CD4-positive, alpha-beta T cell treated with Interleukin-12 subunit alpha and Interleukin-12 subunit beta, for 1 hour (primary cell): ENCODE data around the gene NCBP2L.
"Not testable (repeated sequence)": the region's sequence is repeated elsewhere in the genome, so short reads cannot be mapped to it uniquely, and the experiment has no call there.

Experiments used
- DNase-seq: peaks from one replicate; pipeline ENCODE4 v3.0.0-alpha.2; 2020

Gene NCBP2L

DNA sequence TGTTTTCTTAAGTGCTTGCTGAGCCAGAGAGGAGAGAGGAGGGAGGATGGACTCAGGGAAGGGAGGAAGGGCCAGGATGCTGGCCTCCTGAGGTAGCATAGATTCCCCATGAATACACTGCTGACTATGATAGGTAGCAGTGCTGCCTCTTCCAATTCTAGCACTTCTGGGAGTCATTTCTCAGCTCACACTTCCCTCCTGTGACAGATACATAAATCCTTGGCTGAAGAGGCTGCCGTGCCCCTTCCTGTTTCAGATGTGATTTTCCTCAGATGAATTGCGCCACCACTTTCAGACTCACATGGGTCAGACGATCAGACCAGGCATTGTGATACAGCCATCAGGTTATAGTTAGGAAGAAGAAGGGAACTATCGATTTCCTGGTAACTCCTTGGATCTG, 24.3 kb upstream of the NCBP2L start:
- DNase-seq: no peak

DNA sequence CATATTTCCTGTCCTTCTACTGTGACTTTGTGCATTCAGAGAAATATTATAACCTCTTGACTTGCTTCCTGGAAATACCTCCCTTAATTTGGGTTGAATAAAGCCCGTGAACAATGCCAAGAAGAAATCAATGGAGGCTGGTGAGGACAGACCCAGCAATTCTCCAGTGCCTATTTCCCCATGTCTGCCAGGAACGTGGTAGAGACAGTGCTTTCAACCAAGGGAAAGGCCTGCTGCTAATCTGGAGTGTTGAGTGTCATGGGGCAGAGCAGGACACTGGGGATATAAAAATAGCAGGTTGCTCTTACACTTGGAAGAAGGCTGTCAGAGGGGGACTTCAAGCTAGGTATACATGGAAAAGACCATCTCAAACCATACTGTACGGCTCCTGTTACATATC, 21.8 kb upstream of the NCBP2L start:
- DNase-seq: no peak

DNA sequence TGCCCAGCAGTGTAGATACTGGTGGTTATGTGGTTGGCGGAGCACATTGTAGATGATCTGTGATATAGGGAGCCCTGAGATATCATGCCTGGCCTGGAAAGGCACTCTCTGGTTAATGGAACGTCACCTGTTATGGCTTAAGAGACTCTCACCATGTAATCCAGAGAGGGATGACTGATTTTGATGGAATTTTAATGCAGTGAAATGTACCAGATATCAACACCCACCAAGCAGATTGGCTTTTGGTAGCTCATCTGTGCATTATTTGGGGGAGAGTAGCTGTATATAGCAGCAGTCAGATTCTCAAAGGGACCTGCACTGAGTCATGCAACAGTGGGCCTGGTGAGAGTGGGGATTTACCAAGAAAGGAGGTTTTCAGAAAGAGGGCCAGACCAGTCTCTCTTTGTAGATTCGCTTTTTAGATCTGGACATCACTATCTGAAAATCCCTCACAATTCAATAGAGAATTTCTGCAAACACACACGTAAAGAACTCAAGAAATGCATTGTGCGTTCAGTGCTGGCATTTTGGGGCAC, 19.2 kb upstream of the NCBP2L start:
- DNase-seq: no peak

DNA sequence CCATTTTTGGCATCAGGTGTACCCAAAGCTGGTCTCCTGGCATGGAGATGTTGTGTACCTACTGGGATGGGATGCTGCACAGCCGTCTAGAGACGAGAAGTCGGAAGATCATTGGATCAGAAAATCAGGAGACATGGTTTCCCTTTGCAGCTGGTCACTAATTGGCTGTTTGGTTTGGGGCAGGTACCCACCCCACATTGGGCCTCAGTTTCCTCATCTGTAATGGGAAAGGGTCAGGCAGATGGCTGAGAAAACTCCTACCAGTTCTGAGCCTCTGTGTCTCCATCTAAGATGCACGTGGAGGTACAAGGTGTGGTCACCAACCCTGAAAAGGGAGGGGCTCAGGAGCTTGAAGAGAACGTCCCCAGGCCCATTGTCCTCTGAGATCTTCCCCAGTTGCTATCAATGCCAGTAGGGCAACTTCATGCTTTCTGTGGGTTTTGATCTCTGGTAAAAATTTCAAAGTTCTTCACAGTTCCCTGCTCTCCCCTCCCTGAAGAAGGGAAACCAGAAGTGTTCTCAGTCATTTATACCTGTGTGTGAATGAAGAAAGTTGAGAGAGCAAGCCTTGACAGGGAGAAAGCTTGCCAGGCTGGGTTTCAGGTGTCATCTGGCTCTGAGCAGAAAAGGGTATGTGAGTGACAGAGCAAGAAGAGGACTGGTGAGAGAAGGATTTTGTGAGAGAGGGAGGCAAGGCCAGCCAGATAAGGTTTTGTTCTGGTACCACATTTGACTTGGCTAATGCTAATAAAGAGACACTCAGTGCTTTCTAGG, 17.0 kb upstream of the NCBP2L start:
- DNase-seq: no peak

DNA sequence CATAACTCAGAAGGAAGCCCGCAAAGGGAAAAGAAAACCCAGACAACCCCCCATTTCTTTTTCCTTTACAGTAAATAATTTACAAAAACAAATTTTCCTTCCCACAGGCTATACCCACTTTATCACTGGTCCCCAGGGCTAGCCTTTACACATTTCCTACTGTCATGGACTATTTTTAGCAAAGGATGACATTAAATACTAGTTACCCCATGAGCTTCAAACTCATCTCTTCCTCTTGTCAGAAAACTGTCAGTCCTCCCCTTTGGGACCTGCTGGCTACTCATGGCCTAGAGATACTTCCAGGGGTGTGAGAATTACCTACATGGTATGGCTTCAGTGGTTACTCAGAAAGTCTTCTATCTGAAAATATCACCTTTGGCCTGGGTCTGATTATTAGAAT, 13.9 kb upstream of the NCBP2L start:
- DNase-seq: no peak

DNA sequence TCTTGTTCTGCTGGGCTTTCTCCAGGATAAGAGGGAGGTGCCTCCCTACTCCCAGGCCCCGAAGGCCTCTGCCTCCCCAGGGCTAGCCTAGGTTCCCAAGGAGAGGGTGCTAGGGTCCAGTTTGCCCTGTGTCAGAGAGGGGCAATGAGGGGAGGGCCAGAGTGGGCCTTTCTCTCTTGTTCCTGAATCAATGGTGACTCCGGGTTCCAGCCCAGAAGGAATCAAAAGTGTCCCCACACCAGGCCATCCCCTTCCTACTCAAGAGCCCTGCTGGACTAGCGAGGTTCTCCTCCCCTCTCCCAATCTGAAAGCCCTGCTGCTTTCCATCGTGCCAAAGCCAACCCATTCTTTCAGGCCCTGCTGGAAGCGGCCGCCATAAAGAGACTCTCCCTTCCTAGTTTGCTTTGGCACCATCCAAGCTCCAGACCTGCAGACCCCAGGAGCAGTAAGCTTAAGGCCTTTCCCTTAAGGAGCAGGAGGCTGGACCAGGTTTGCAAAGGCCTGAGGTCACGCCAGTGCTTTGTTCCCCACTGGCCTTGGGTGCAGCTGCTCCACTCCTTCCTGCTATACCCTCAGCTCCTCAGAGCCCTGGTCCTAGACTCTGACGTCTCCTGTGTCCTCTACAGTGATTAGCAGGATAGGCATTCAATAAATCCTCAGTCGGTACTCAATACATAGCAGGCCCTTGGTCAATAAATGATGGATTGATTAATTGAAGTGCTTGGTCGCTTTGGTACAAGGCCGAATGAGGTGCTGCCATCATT, 12.5 kb upstream of the NCBP2L start:
- no peak for DNase-seq

DNA sequence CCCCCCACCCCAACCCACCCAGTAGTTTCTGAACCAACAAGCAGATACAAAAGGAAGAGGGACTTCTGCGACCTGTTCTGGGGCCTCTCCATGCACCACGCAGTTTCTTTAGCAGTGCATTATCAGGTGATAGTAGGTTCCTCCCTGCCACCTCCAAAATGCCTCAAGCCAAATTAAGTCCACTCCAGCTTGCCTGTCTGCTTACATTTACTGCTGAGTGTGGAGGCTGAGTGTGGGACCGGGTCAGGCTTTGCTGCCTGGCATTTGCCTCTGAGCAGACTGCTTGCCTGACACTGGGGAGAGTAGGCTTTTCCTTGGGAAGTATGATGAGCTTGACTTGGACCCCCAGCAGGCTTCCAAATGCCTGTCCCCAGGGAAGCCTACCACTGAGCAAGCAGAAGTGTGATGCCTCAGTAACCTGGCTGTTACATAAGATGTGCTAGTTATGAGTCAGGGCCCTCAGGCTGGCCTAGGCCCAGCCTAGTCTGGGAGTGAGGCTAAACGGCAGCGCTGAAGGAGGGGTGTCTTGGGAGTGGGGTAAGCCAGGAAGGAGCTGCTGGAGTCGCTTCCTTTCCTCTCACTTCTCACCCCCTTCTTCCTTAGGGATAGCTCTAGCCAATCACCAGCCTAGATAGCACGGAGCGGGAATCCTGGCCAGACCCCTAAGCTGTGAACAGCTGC, 10.9 kb upstream of the NCBP2L start:
- no peak for DNase-seq

DNA sequence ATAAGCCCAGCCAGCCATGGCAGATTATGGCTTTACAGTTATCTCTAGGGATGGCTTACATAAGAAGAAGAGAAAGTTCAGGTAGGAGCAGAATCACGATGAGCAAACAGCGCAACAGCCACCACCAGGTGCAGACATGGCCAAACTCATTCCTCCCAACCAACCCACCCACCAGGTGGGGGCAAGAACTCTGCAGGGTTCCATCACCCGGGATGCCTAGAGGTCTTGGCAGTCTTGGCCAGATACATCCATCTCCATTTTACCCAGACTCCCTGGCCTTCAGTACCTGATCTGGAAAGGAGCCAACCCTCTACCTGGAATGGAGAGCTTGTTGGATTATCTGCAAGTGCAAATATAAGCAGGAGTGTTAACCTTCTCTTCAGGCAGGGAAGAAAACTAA, 9.5 kb upstream of the NCBP2L start:
- DNase-seq: no peak

DNA sequence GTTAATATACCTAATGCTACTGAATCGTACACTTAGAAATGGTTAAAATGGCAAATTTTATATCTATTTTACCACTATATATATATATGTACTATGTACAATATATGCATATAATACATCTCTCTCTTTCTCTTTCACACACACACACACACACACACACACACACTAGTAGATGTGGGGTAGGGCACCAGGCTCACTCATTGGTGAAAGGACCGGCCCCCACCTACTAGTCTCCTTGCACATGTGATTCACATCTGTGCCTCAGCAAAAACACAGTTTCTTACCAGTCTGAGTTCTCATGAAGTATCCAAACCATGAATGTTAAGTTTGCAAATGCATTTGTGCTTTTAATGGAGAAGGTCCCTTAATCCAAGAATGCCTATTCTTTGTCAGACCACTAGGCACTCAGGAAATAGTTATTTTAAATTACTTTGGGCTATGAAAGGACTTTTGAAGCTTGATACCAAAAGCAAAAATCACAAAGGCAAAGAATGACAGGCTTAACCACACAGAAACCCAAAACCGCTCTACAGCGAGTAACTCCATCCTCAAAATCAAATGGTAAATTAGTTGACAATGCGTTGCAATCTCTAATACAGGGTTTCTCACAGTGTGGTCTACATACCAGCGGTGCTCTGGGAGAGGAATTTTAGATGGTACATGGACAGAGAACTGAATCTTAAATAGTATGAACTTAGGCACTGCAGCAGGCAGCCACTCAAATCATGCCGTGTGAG, 7.8 kb upstream of the NCBP2L start:
- no peak for DNase-seq

DNA sequence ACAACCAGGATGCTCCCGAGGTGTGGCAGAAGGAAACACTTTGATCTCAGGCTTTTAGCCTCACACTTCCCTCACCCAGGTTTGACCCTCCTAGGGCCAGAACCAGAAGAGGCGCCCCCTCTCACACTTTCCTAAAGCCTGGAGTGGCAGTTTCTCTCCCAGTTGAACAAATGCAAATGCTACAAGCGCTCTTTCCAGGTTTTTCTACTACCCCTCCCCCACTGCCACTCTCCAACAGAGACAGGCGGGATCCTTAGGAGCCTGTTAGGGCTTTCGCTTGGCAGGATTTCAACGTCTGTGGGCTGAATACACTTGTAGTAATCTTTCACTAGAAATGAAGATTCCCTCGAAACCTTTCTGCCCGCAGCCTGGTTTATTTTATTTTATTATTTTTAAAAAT, 4.3 kb upstream of the NCBP2L start:
- DNase-seq: no peak

DNA sequence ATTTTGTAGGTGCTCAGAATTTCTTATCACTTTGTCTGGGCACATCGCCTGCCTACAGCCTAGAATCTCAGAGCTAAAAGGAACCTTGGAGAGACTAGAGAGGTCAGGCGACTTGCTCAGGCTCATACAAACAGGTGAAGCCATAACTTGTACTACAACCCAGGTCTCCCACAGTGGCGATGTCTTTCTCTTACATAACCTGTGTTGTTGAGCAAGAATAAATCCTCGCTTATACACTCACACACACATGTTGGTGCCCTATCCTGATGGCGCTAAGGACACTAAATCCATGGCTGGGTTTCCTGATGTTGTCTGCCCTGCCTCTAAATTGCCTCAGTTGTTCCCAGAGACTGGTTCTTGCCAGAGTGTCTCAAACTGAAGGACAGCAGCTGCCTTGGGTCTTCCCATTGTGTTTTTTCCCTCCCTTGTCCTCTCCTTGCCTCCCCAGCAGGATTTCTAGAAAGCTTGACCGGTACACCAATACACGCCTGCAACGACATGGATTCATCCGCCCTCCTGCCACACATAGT, 3.6 kb upstream of the NCBP2L start:
- DNase-seq: no peak

DNA sequence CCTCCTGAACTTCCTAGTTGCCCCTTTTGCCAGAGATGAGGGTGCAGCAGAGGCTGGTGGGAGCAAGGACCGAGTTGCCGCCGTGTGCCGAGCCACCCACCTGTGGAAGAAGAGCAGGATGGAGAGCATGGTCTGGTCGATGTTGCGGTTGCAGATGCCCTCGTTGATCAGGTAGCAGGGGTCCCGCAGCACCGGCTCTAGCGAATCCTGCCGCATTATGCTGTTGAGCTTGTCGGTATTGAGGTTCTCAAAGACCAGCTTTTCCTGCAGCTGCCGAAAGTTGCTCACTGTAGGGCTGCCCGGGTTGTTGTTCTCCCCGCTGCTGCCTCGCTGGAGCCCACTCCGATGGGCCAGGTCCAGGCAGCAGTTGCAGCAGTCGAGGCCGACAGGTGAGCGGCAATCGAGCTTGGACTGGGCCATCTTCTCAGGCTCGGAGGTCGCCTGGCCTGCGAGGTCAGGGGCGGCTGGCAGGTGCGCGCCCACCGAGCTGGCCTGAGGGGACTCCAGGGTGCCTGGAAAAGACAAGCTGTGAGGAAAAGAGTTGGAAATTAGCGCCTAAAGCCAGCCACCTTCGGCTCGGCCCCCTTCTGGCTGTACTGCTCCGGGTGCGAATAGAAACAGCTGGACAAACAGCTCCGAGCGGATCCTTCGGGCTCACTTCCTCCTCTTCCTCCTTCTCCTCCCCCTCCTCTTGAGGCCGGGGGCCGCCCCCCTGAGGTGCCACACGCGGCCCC, 2.4 kb upstream of the NCBP2L start:
- DNase-seq: peak; percentile 0

DNA sequence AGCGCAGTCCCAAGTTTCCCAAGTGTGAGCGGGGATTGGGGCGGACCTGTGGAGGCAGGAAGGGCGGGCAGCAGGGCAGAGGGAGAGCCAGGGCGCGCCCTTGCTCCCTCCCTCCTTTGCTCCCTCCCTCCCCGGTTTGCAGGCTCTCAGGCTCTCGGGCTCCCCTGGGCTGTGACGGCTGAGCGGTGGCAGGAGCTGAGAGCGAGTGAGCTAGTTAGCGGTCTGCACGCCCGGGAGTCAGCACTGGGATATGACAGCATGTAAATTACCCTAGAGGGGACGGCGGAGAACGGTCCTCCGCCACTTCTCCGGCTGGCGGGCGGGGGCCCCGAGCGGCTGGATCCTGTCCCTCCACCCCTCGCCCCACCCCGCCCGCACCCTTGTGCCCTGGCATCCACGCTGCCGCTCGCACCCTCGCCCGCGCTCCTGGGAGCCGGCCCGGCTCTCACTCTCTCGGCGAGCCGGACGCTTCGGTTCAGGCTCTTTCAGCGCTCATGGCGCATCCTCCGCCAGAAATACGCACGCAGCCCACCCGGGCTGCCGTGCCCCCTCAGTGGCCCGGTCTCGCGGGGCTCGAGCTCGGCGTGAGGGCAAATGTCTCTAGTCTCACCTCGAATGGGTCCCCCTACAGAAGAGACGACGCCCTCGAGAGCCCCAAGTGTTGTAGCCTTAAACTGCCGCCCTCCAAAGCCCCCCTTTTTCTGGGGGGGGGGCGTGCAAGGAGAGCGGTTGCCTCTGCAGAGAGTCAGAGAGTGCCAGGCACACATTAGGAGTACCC, 1.6 kb upstream of the NCBP2L start, which contains the start of gene TSC22D3:
Gene TSC22D3, minus strand, starts transcription at position 54 of the 778 bp plus-strand sequence. CDS start 368 bp downstream, outside the sequence.
- peak; percentile 57 for DNase-seq

DNA sequence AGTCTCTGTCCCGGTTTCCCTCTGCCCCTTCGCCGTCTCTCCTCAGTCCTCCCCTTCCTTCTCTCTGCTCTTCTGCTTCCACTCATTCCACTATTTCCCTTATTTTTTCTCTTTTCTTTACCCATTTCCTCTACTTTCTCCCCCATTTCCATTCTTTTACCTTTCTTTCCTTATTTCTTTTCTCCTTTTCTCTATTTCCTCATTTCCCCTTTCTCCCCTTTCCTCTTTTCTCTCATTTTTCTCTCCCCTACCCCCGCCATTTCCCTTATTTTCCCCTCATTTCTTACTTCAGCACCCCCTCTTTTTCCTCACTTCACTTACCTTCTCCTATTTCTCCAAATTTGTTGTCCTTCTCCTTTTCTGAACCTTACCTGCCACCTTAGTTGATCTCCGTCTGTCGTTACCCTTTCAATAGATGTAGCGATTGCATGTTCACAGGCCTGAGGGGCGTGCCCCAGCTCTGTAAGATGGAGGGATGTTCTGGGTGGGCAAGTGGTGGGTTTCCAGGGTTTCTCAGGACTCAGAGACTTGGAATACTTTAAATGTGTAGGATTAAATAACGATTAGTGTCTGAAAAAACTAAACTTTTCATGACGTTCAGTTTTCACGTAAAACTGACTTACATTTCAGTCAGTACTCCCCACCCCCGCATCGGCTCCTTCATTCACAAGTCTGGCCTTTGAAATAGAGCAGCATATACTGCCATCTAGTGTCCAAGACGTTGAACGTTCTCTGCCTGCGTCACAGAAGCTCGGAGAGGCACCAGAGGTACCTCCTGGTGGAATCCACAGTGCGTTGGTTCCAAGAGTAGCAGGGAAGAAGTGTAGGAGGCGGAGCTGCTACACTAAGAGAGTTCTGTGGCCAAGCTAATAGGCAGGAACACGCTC, 641 bp upstream of the NCBP2L start:
- peak; percentile 85 for DNase-seq

DNA sequence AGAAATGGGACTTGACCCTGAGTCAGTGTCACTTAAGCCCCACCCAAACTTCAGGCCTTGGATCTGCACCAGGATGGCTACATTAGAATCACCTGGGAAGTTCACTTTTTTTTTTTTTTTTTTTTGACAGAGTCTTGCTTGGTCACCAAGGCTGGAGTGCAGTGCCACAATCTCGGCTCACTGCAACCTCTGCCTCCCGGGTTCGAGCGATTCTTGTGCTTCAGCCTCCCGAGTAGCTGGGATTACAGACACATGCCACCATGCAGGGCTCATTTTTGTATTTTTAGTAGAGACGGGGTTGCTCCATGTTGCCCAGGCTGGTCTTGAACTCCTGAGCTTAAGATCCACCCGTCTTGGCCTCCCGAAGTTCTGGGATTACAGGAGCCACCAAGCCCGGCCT, 3.0 kb downstream of the NCBP2L start:
- no peak for DNase-seq

DNA sequence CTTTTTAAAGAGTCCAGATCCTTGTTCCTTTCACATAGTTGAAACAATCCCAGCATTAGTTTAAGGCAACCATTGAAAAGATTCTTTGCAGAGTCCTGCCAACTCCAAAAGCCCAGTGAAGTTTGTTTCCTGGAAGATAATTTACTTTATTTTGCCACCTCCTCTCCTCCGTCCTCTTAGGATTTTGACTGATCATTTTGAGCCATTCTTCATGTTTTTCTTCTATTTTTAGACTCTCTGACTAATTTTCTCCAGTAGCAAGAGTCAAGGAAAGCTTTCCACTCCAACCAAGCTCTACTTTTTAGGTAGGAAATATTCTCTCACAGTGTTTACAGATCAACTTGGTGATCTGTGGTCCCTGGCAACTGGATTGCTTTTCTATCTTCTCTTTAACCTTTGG, 10.3 kb downstream of the NCBP2L start:
- no peak for DNase-seq

DNA sequence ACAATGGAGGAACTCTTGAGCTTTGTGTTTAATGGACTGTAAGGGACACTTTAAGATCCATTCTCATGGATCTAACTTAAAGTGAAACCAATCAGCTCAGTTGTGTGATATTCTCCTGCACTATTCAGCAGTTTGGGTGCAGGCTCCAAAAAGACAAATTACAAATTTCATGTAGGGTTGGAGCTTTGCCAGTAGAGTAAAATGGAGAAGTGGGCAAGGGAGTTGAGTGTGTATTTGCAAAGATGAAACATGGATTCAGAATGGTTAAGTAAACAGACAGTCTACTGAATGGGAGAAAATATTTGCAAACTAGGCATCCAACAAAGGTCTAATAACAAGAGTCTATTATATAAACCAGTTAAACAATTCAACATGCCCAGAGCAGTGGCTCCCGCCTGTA, 26.9 kb downstream of the NCBP2L start:
- no peak for DNase-seq

DNA sequence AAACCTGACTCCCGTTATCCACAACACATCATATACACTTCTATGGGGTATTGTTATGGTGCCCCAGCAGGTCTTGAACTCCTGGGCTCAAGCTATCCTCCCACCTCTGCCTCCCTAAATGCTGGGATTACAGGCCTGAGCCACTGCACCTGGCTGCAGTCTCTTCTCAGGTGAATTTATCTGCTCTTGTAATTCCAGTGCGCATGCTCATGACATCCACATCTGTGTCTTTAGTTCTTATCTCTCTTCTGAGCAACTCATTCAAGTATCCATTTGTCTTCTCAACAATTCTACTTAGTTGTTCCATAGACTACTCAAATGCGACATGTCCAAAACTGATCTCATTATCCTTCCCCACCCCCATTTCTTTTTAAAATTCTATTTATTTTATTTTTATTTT, 27.6 kb downstream of the NCBP2L start:
- DNase-seq: no peak

DNA sequence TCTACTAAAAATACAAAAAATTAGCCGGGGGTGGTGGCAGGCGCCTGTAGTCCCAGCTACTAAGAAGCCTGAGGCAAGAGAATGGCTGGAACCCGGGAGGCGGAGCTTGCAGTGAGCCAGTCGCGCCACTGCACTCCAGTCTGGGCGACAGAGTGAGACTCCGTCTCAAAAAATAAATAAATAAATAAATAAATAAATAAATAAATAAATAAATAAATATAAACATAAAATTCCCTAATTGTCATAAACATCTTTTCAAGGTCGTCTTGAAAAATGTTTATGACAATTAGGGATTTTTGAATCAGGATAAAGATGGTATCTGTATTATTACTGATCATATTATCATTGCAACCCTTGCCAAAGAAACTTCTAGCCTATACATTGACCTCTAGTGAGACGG, 32.5 kb downstream of the NCBP2L start:
- DNase-seq: not testable (repeated sequence)
